Ovary (tissue), 3 donors: ENCODE results near the gene PLXNA2.

Source experiments
- CTCF ChIP-seq, 3 donors: fragments of 450-650 bp in 2 of 3; fragments of 200-600 bp in 1 of 3; IDR thresholded peaks; one replicate each; pipeline versions ENCODE4 v1.5.1 to v1.8.0; 2016 to 2022; ENCODE audit warnings: antibody characterized with exemption in 3 of 3, mild to moderate bottlenecking in 1 of 3
- EP300 ChIP-seq: sonication (generic); formaldehyde crosslinking; IDR thresholded peaks from one replicate; pipeline ENCODE4 v1.6.1; 2017; ENCODE audit warnings: antibody characterized with exemption
- POLR2A ChIP-seq: fragments of 450-650 bp; IDR thresholded peaks from one replicate; pipeline ENCODE4 v1.6.1; 2017; ENCODE audit warnings: antibody characterized with exemption, mild to moderate bottlenecking, moderate library complexity
- donor health status: DM: no; HTN: no; CAD: no.

GRCh38 chr1:207996636-207997035 is 247.5 kb downstream of the PLXNA2 start:
- TF ChIP-seq POLR2A, result no peak
- TF ChIP-seq CTCF (IDR thresholded peaks at IDR 0.05), result no peak
- TF ChIP-seq EP300, result no peak
